Measurements from ENCODE around the gene DBH.

DBH gene

DNA sequence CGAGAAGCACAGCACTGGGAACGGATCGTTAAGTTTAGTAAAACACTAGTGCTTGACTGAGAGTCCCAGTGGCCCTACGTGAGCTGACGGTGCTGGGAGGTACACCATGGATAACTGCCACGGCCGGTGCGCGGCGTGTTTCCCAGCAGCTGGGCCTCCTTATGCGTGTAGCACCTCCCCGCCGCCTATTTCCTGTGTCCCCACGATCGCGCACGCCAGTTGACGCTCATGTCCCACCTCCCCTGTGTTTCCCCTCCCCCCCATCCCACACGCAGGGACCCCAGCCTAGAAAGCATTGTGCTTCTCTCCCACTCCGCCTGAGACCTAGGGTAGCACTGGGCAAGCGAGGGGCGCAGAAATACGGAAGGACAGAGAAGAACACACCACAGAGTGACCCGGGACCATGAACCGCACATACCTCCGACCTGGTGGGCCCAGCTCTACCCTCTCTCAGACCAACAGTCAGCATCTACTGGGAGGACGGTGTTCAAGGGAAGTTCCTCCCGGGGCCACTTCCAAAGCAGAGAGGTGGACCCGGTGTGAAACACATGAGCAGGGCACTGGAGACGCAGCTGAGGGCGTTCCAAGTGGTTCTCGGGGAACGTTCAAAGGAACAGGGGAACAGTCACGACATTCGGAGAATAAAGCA is 45.6 kb downstream of the DBH start:
- H3K23ac ChIP-seq (ENCODE audit: low read depth, low read length, poor library complexity), result no peak overlapping the region
- H3K27ac ChIP-seq (replicated peaks; ENCODE audit: low read length), result no peak overlapping the region
- no peak overlapping the region for H2AFZ ChIP-seq (ENCODE audit: low read length)
- no peak overlapping the region for H2BK120ac ChIP-seq (ENCODE audit: low read depth, low read length)
- H3K9me3 ChIP-seq (replicated peaks in 1 of 2; ENCODE audit: control insufficient read depth in 2 of 2, insufficient read depth in 1 of 2, low read depth in 1 of 2, low read length in 2 of 2), result no peaks in the 10 kb centered on the region
- H3K18ac ChIP-seq (ENCODE audit: low read length), result peak overlapping the region; percentile 76
- peaks cover 2 to 11% of the 10 kb centered on the region in 2 donors for H3K4me1 ChIP-seq (ENCODE audit: control insufficient read depth in 2 of 2, insufficient read depth in 1 of 2, low read depth in 1 of 2, low read length in 2 of 2)
- no peak overlapping the region for H3K9ac ChIP-seq (ENCODE audit: low read depth, low read length, poor library complexity)
- H2AK5ac ChIP-seq (ENCODE audit: low read depth, low read length), result no peak overlapping the region
- peak overlapping the region; percentile 56 for H3K14ac ChIP-seq (ENCODE audit: low read length)
- no peaks in the 10 kb centered on the region for H3K36me3 ChIP-seq (replicated peaks in 1 of 2; ENCODE audit: control insufficient read depth in 2 of 2, insufficient read depth in 2 of 2, low read length in 2 of 2)
- H3K4ac ChIP-seq (ENCODE audit: low read length), result no peak overlapping the region
- no peak overlapping the region for H2BK12ac ChIP-seq (ENCODE audit: low read length)
- peaks cover 1% of the 10 kb centered on the region for H3K79me1 ChIP-seq (ENCODE audit: low read depth, low read length)
- DNase-seq (ENCODE audit: low spot score), result no peak
- peak overlapping the region; percentile 53 for H4K91ac ChIP-seq (ENCODE audit: low read depth, low read length, poor library complexity)
- no CpG with 5 or more reads among the region's 35 CpGs for WGBS, 2 donors (ENCODE audit: extremely low coverage in 2 of 2, insufficient read length in 2 of 2, insufficient replicate concordance in 1 of 2)
- peak overlapping the region; percentile 50 for H2BK5ac ChIP-seq (ENCODE audit: low read length)
- H4K8ac ChIP-seq (ENCODE audit: low read depth, low read length), result peak overlapping the region; percentile 17
- H3K4me3 ChIP-seq (ENCODE audit: low read length in 2 of 2), result no peak overlapping the region
- H3K4me2 ChIP-seq (ENCODE audit: insufficient read depth, low read length, poor library complexity, severe bottlenecking), result no peak overlapping the region
- no peaks in the 10 kb centered on the region for H3K27me3 ChIP-seq (ENCODE audit: control insufficient read depth in 3 of 3, insufficient read depth in 3 of 3, low read depth in 1 of 3, low read length in 3 of 3)
- no peak overlapping the region for H2BK15ac ChIP-seq (ENCODE audit: low read length)

DNA sequence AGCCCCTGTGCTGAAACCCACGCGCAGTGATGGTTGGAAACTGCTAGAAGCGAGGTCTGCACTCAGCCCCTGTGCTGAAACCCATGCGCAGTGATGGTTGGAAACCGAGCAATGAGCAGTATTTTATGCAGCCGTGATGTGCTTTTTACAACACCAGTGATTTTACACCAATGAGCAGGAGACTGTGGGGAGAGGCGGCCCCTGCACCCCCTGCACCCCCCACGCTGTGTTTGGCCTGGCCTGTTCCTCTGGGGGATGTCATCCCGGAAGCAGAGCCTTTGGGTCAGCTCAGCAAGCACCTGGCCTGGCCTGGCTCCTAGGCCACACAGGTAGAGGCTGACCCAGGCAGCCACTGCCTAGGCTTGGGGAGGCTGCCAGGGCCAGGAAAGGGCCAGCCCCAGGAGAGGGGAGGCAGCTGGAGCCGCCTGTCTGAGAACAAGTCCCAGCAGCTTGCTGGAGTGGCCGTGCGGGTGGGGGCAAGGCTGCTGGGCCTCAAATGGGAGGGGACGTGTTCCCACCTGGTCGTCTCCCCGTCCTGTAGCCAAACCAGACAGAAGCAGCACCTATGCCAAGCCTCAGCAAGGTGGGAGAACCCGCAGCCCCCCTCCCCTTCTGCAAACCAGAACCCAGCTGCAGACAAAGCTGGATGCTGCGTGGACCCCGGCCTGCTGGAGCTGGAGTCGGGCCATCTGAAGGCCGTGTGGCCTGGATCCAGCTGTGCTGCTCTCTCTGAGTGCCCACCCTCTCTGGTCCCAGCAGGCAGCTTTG is 46.8 kb downstream of the DBH start:
- no peak overlapping the region for H3K4me2 ChIP-seq (ENCODE audit: insufficient read depth, low read length, poor library complexity, severe bottlenecking)
- no peak overlapping the region for H2BK12ac ChIP-seq (ENCODE audit: low read length)
- H3K27ac ChIP-seq (replicated peaks; ENCODE audit: low read length), result no peak overlapping the region
- no peak overlapping the region for H4K8ac ChIP-seq (ENCODE audit: low read depth, low read length)
- H3K9ac ChIP-seq (ENCODE audit: low read depth, low read length, poor library complexity), result peak overlapping the region; percentile 44
- no peak overlapping the region for H4K91ac ChIP-seq (ENCODE audit: low read depth, low read length, poor library complexity)
- H3K36me3 ChIP-seq (replicated peaks in 1 of 2; ENCODE audit: control insufficient read depth in 2 of 2, insufficient read depth in 2 of 2, low read length in 2 of 2), result no peaks in the 10 kb centered on the region
- H3K14ac ChIP-seq (ENCODE audit: low read length), result peak overlapping the region; percentile 31
- peaks cover 2 to 11% of the 10 kb centered on the region in 2 donors for H3K4me1 ChIP-seq (ENCODE audit: control insufficient read depth in 2 of 2, insufficient read depth in 1 of 2, low read depth in 1 of 2, low read length in 2 of 2)
- H3K18ac ChIP-seq (ENCODE audit: low read length), result peak overlapping the region; percentile 73
- peak overlapping the region; percentile 49 for H3K23ac ChIP-seq (ENCODE audit: low read depth, low read length, poor library complexity)
- peak overlapping the region; percentile 49 for H2AFZ ChIP-seq (ENCODE audit: low read length)
- no peak overlapping the region for H2BK5ac ChIP-seq (ENCODE audit: low read length)
- H2BK15ac ChIP-seq (ENCODE audit: low read length), result no peak overlapping the region
- no peak for DNase-seq (ENCODE audit: low spot score)
- H2BK120ac ChIP-seq (ENCODE audit: low read depth, low read length), result no peak overlapping the region
- H3K9me3 ChIP-seq (replicated peaks in 1 of 2; ENCODE audit: control insufficient read depth in 2 of 2, insufficient read depth in 1 of 2, low read depth in 1 of 2, low read length in 2 of 2), result no peaks in the 10 kb centered on the region
- no peaks in the 10 kb centered on the region for H3K27me3 ChIP-seq (ENCODE audit: control insufficient read depth in 3 of 3, insufficient read depth in 3 of 3, low read depth in 1 of 3, low read length in 3 of 3)
- WGBS, 2 donors (ENCODE audit: extremely low coverage in 2 of 2, insufficient read length in 2 of 2, insufficient replicate concordance in 1 of 2), result no CpG with 5 or more reads among the region's 20 CpGs
- H2AK5ac ChIP-seq (ENCODE audit: low read depth, low read length), result peak overlapping the region; percentile 32
- H3K79me1 ChIP-seq (ENCODE audit: low read depth, low read length), result peaks cover 1% of the 10 kb centered on the region
- H3K4ac ChIP-seq (ENCODE audit: low read length), result no peak overlapping the region
- no peak overlapping the region for H3K4me3 ChIP-seq (ENCODE audit: low read length in 2 of 2)

DNA sequence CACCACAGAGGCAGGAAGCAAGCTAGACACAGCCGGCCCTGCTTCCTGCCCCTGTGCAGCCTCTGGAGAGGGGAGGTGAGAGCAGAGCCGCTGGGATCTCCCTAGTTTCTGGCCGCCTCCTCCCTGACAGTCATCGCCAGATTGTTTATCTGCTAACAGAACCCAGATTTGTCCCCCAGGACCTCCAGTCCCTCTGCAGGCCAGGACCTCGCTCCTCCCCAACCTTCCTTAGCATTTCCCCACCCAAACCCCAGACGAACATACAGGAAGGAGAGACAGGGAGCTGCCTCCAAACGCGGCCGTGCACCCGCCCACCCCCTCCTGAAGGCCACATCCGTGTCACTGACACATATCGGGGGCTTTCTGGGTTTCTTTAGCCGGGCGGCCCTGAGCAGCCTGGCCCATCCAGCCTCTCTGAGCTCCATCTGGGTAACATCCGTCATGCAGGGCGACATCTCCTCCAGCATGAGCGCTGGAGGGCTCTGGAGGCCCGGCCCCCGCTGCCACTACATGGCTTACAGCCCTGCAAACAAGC is 47.5 kb downstream of the DBH start:
- Histone ChIP-seq H3K79me1 (ENCODE audit: low read depth, low read length) (peaks cover 1% of the 10 kb centered on the region), H2BK12ac (ENCODE audit: low read length) (no peak overlapping the region), H3K23ac (ENCODE audit: low read depth, low read length, poor library complexity) (peak overlapping the region; percentile 85), H3K4me1 (ENCODE audit: control insufficient read depth in 2 of 2, insufficient read depth in 1 of 2, low read depth in 1 of 2, low read length in 2 of 2) (peaks cover 0 to 11% of the 10 kb centered on the region in 2 donors), H4K8ac (ENCODE audit: low read depth, low read length) (no peak overlapping the region), H2BK15ac (ENCODE audit: low read length) (no peak overlapping the region), H3K9me3 (replicated peaks in 1 of 2; ENCODE audit: control insufficient read depth in 2 of 2, insufficient read depth in 1 of 2, low read depth in 1 of 2, low read length in 2 of 2) (no peaks in the 10 kb centered on the region), H2BK120ac (ENCODE audit: low read depth, low read length) (no peak overlapping the region), H2BK5ac (ENCODE audit: low read length) (no peak overlapping the region), H3K9ac (ENCODE audit: low read depth, low read length, poor library complexity) (no peak overlapping the region), H4K91ac (ENCODE audit: low read depth, low read length, poor library complexity) (no peak overlapping the region), H2AFZ (ENCODE audit: low read length) (peak overlapping the region; percentile 49), H3K36me3 (replicated peaks in 1 of 2; ENCODE audit: control insufficient read depth in 2 of 2, insufficient read depth in 2 of 2, low read length in 2 of 2) (no peaks in the 10 kb centered on the region), H3K27me3 (ENCODE audit: control insufficient read depth in 3 of 3, insufficient read depth in 3 of 3, low read depth in 1 of 3, low read length in 3 of 3) (no peaks in the 10 kb centered on the region), H3K4ac (ENCODE audit: low read length) (no peak overlapping the region), H3K18ac (ENCODE audit: low read length) (peak overlapping the region; percentile 73), H3K14ac (ENCODE audit: low read length) (no peak overlapping the region), H2AK5ac (ENCODE audit: low read depth, low read length) (peak overlapping the region; percentile 83), H3K4me3 (ENCODE audit: low read length in 2 of 2) (no peak overlapping the region), H3K4me2 (ENCODE audit: insufficient read depth, low read length, poor library complexity, severe bottlenecking) (no peak overlapping the region), H3K27ac (replicated peaks; ENCODE audit: low read length) (no peak overlapping the region)
- no peak for DNase-seq (ENCODE audit: low spot score)
- no CpG with 5 or more reads among the region's 19 CpGs for WGBS, 2 donors (ENCODE audit: extremely low coverage in 2 of 2, insufficient read length in 2 of 2, insufficient replicate concordance in 1 of 2)

All from neuronal stem cell (in vitro differentiated cells).